Hepatocyte (in vitro differentiated cells): Measurements from ENCODE around the gene SIRT6. TPM values are rescaled to one million over a fixed set of nuclear protein-coding genes. Genes with fewer than 3 reads are reported as not detected.

Experiments
- DNase-seq: peaks from one replicate; pipeline ENCODE4 v3.0.0-alpha.2; 2016; ENCODE audit warnings: low spot score
- H2AFZ ChIP-seq: fragments of 200-600 bp; sonication (generic); 2 replicates; pipeline ENCODE4 v1.6.0; 2016; ENCODE audit warnings: antibody characterized with exemption, mild to moderate bottlenecking
- H3K27ac ChIP-seq: fragments of 200-600 bp; sonication (generic); 2 replicates; pipeline ENCODE4 v1.5.1; 2016; ENCODE audit warnings: mild to moderate bottlenecking
- H3K27me3 ChIP-seq: fragments of 200-600 bp; sonication (generic); 2 replicates; pipeline ENCODE4 v1.6.1; 2016
- H3K36me3 ChIP-seq: fragments of 200-600 bp; sonication (generic); replicated peaks from 2 replicates; pipeline ENCODE4 v1.5.1; 2016; ENCODE audit warnings: low read depth; ENCODE audit not compliant: insufficient read depth
- H3K4me1 ChIP-seq: fragments of 200-600 bp; sonication (generic); 2 replicates; pipeline ENCODE4 v1.5.1; 2016; ENCODE audit warnings: mild to moderate bottlenecking, moderate library complexity; ENCODE audit not compliant: insufficient read depth
- H3K4me2 ChIP-seq: fragments of 200-600 bp; sonication (generic); 2 replicates; pipeline ENCODE4 v1.6.0; 2016
- H3K4me3 ChIP-seq: fragments of 200-600 bp; sonication (generic); 2 replicates; pipeline ENCODE4 v1.5.1; 2016; ENCODE audit warnings: mild to moderate bottlenecking
- H3K79me2 ChIP-seq: fragments of 200-600 bp; sonication (generic); 2 replicates; pipeline ENCODE4 v1.6.0; 2017; ENCODE audit warnings: mild to moderate bottlenecking
- H3K9me2 ChIP-seq: fragments of 200-600 bp; sonication (generic); replicated peaks from 2 replicates; pipeline ENCODE4 v1.6.0; 2017; ENCODE audit warnings: mild to moderate bottlenecking; ENCODE audit not compliant: insufficient read depth
- H3K9me3 ChIP-seq: fragments of 200-600 bp; sonication (generic); 2 replicates; pipeline ENCODE4 v1.5.1; 2016; ENCODE audit warnings: low read depth, mild to moderate bottlenecking
- H4K20me1 ChIP-seq: fragments of 200-600 bp; sonication (generic); 2 replicates; pipeline ENCODE4 v1.6.0; 2016; ENCODE audit warnings: mild to moderate bottlenecking; ENCODE audit not compliant: insufficient read depth, poor library complexity, severe bottlenecking
- EZH2 ChIP-seq: fragments of 200-600 bp; sonication (generic); IDR thresholded peaks from 2 replicates; pipeline ENCODE4 v1.6.1; 2016; ENCODE audit warnings: antibody characterized with exemption, mild to moderate bottlenecking, borderline replicate concordance
- EZH2phosphoT487 ChIP-seq: fragments of 200-600 bp; sonication (generic); IDR thresholded peaks from one replicate; pipeline ENCODE4 v1.6.1; 2018; ENCODE audit warnings: antibody characterized with exemption, mild to moderate bottlenecking, low read depth, moderate library complexity; ENCODE audit not compliant: unreplicated experiment, severe bottlenecking
- WGBS: methylation state at CpG from one replicate; pipeline ENCODE4 v1.1.6; 2016; ENCODE audit warnings: low lambda C conversion rate; ENCODE audit errors: missing lambda C conversion rate; 5-methylcytosine and 5-hydroxymethylcytosine counted together
- polyA plus RNA-seq: library from polyadenylated mRNA; unstranded; fragments of >200 nt; fragmentation: Nextera tagmentation; extraction: Ambion mirVana; gene quantifications from 2 replicates; pipeline ENCODE4 v1.2.1, GENCODE V29; 2016
- total RNA-seq: library from RNA; depleted of rRNA; stranded (reverse); fragments of >200 nt; gene quantifications from 2 replicates; pipeline ENCODE4 v1.2.3, GENCODE V29; 2014
- TF ChIP-seq, protein P1 (sequence below): fragments of 200-600 bp; sonication (generic); IDR thresholded peaks from 2 replicates; pipeline ENCODE4 v1.5.1; 2016; ENCODE audit warnings: antibody characterized with exemption, mild to moderate bottlenecking; ENCODE audit not compliant: poor library complexity

The SIRT6 gene
- total and polyA plus RNA-seq, 2 experiments from 2014 or later, result 9.9 to 15.7 TPM

GRCh38 chr19:4215807-4216206 is 33.4 kb upstream of the SIRT6 start:
- Histone ChIP-seq H3K36me3 (no peaks in the 10 kb centered on the region), H2AFZ (no peak overlapping the region), H3K9me3 (no peaks in the 10 kb centered on the region), H3K79me2 (no peaks in the 10 kb centered on the region), H3K4me2 (no peak overlapping the region), H3K27ac (no peak overlapping the region), H3K4me3 (no peak overlapping the region), H4K20me1 (no peaks in the 10 kb centered on the region), H3K9me2 (no peaks in the 10 kb centered on the region), H3K27me3 (no peaks in the 10 kb centered on the region), H3K4me1 (no peaks in the 10 kb centered on the region)
- WGBS, result 76% methylated on average over 7 of the region's 10 CpGs
- DNase-seq, result no peak
- TF ChIP-seq EZH2, result no peak
- TF ChIP-seq, protein P1, sequence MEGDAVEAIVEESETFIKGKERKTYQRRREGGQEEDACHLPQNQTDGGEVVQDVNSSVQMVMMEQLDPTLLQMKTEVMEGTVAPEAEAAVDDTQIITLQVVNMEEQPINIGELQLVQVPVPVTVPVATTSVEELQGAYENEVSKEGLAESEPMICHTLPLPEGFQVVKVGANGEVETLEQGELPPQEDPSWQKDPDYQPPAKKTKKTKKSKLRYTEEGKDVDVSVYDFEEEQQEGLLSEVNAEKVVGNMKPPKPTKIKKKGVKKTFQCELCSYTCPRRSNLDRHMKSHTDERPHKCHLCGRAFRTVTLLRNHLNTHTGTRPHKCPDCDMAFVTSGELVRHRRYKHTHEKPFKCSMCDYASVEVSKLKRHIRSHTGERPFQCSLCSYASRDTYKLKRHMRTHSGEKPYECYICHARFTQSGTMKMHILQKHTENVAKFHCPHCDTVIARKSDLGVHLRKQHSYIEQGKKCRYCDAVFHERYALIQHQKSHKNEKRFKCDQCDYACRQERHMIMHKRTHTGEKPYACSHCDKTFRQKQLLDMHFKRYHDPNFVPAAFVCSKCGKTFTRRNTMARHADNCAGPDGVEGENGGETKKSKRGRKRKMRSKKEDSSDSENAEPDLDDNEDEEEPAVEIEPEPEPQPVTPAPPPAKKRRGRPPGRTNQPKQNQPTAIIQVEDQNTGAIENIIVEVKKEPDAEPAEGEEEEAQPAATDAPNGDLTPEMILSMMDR, result no peak
- no peak for TF ChIP-seq EZH2phosphoT487

GRCh38 chr19:4213116-4213515 is 30.8 kb upstream of the SIRT6 start:
- TF ChIP-seq EZH2phosphoT487, result no peak
- TF ChIP-seq, protein P1, result no peak
- no peak for TF ChIP-seq EZH2
- 94% methylated on average over 2 of the region's 3 CpGs for WGBS
- H3K4me2 ChIP-seq, result no peak overlapping the region
- no peaks in the 10 kb centered on the region for H3K9me2 ChIP-seq
- no peak overlapping the region for H2AFZ ChIP-seq
- no peaks in the 10 kb centered on the region for H3K9me3 ChIP-seq
- no peaks in the 10 kb centered on the region for H3K79me2 ChIP-seq
- H3K27ac ChIP-seq, result no peak overlapping the region
- H3K4me1 ChIP-seq, result no peaks in the 10 kb centered on the region
- no peaks in the 10 kb centered on the region for H4K20me1 ChIP-seq
- no peaks in the 10 kb centered on the region for H3K27me3 ChIP-seq
- H3K4me3 ChIP-seq, result no peak overlapping the region
- DNase-seq, result no peak
- no peaks in the 10 kb centered on the region for H3K36me3 ChIP-seq

- whole genome bisulfite sequencing, result 94% methylated on average over 11 of the region's 15 CpGs
- no peaks in the 10 kb centered on the region for H4K20me1 ChIP-seq
- TF ChIP-seq, protein P1, result no peak
- TF ChIP-seq EZH2phosphoT487 (no peak), EZH2 (no peak)
- no peaks in the 10 kb centered on the region for H3K79me2 ChIP-seq
- no peak overlapping the region for H3K27ac ChIP-seq
- H3K9me2 ChIP-seq, result no peaks in the 10 kb centered on the region
- H3K4me3 ChIP-seq, result no peak overlapping the region
- H3K36me3 ChIP-seq, result no peaks in the 10 kb centered on the region
- H3K4me2 ChIP-seq, result no peak overlapping the region
- no peaks in the 10 kb centered on the region for H3K9me3 ChIP-seq
- H2AFZ ChIP-seq, result no peak overlapping the region
- H3K27me3 ChIP-seq, result no peaks in the 10 kb centered on the region
- H3K4me1 ChIP-seq, result no peaks in the 10 kb centered on the region
- no peak for DNase-seq
Observed at GRCh38 chr19:4210166-4210731, 27.9 kb upstream of the SIRT6 start.
